ENCODE measurements around the gene CAMK1D. TPM values are rescaled to one million over a fixed set of nuclear protein-coding genes. Genes with fewer than 3 reads are reported as not detected.
A peak's percentile ranks its signal among the peaks of the same experiment; 100 is the strongest.

Gene CAMK1D
- total RNA-seq, 1 experiment from 2014 or later = 6.3 TPM

DNA sequence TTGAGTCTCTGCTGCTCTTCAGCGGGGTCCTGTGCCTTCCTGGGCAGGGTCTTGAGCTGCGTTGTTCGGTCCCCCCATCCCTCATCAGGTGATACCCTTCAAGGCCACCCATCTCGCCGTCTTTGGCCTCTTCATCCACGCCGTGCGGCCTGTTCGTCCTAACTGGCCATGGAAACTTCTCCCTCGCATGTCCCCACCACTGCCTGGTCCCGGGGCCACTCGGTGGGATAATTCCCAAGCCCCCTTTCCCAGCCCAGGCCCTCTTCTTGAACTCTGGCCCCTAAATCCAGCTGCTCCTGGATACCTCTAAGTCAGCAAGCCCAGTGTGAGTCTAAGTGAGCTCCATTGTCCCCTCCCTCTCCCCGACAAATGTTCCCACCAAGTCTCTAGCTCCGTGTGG, 74.5 kb downstream of the CAMK1D start:
- Histone ChIP-seq H2AFZ (ENCODE audit: low read length) (no peak overlapping the region), H4K91ac (ENCODE audit: insufficient read length, low read depth, low read length) (no peak overlapping the region), H3K79me2 (ENCODE audit: insufficient read depth, low read length) (no peaks in the 10 kb centered on the region), H4K5ac (ENCODE audit: insufficient read length, low read depth, low read length) (no peak overlapping the region), H3K23ac (ENCODE audit: insufficient read length, low read depth, low read length) (no peak overlapping the region), H2BK20ac (ENCODE audit: low read depth, low read length, poor library complexity, severe bottlenecking) (no peak overlapping the region), H3K27ac (ENCODE audit: insufficient read length, low read depth, low read length) (no peak overlapping the region), H3T11ph (ENCODE audit: low read length) (no peak overlapping the region), H2BK12ac (ENCODE audit: insufficient read length, low read depth, low read length) (no peak overlapping the region), H3K18ac (ENCODE audit: insufficient read length, low read depth, low read length) (no peak overlapping the region), H2BK5ac (ENCODE audit: insufficient read length, low read length) (no peak overlapping the region), H3K4me1 (ENCODE audit: insufficient read depth, low read length) (no peaks in the 10 kb centered on the region), H2BK120ac (ENCODE audit: low read depth, low read length, poor library complexity, severe bottlenecking) (no peak overlapping the region), H3K9me3 (ENCODE audit: control insufficient read depth, low read depth, low read length) (no peaks in the 10 kb centered on the region), H3K4me2 (ENCODE audit: insufficient read depth, insufficient read length, low read length) (no peak overlapping the region), H2AK5ac (ENCODE audit: insufficient read length, low read length) (no peak overlapping the region), H4K20me1 (ENCODE audit: control insufficient read depth, insufficient read depth, insufficient read length) (no peaks in the 10 kb centered on the region), H3K27me3 (ENCODE audit: insufficient read depth, low read length) (no peaks in the 10 kb centered on the region), H3K4ac (ENCODE audit: low read depth, low read length) (no peak overlapping the region), H2BK15ac (ENCODE audit: low read depth, low read length) (no peak overlapping the region), H3K9ac (ENCODE audit: extremely low read depth, insufficient read length, low read length) (no peak overlapping the region), H3K79me1 (ENCODE audit: insufficient read depth, low read depth, low read length, poor library complexity, severe bottlenecking) (no peaks in the 10 kb centered on the region), H3K56ac (ENCODE audit: insufficient read length, low read depth, low read length) (no peak overlapping the region), H3K14ac (ENCODE audit: insufficient read depth, low read length) (no peak overlapping the region; the same call in 1 of the 2 replicates), H4K8ac (replicated peaks; ENCODE audit: insufficient read length, low read depth, low read length) (no peak overlapping the region), H3K23me2 (ENCODE audit: insufficient read length, low read depth, low read length, poor library complexity, severe bottlenecking) (no peaks in the 10 kb centered on the region)
- H3K36me3 Mint-ChIP-seq (ENCODE audit: insufficient read depth in 1 of 3, low read depth in 3 of 3) = peaks cover 0 to 1% (median 0%) of the 10 kb centered on the region in 3 experiments; a peak in 1 of 7 replicates
- H3K9me3 Mint-ChIP-seq = no peaks in the 10 kb centered on the region
- WGBS (ENCODE audit: extremely low coverage, insufficient read length, low lambda C conversion rate) = no CpG with 5 or more reads among the region's 14 CpGs
- H3K4me1 Mint-ChIP-seq = no peaks in the 10 kb centered on the region
- H3K27ac Mint-ChIP-seq = peak overlapping the region in 2 of 3 experiments; percentile 37 to 46; a peak in 3 of 7 replicates
- DNase-seq = no peak
- no peak overlapping the region for H3K4me3 Mint-ChIP-seq
- TF ChIP-seq, protein P1, sequence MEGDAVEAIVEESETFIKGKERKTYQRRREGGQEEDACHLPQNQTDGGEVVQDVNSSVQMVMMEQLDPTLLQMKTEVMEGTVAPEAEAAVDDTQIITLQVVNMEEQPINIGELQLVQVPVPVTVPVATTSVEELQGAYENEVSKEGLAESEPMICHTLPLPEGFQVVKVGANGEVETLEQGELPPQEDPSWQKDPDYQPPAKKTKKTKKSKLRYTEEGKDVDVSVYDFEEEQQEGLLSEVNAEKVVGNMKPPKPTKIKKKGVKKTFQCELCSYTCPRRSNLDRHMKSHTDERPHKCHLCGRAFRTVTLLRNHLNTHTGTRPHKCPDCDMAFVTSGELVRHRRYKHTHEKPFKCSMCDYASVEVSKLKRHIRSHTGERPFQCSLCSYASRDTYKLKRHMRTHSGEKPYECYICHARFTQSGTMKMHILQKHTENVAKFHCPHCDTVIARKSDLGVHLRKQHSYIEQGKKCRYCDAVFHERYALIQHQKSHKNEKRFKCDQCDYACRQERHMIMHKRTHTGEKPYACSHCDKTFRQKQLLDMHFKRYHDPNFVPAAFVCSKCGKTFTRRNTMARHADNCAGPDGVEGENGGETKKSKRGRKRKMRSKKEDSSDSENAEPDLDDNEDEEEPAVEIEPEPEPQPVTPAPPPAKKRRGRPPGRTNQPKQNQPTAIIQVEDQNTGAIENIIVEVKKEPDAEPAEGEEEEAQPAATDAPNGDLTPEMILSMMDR (conservative IDR thresholded peaks at IDR 0.05) = no peak
- no peaks in the 10 kb centered on the region for H3K27me3 Mint-ChIP-seq (ENCODE audit: low read depth)

Data from H9 (cell line).